GM19324 (cell line): ENCODE measurements around the gene TAF1A.
"Not testable (repeated sequence)": the region's sequence is repeated elsewhere in the genome, so short reads cannot be mapped to it uniquely, and the experiment has no call there.

Experiments
- ATAC-seq: cut with Tn5 transposase; IDR thresholded peaks from one replicate; pipeline ENCODE4 v1.9.1; 2021; ENCODE audit warnings: mild to moderate bottlenecking, moderate library complexity; ENCODE audit not compliant: unreplicated experiment, low FRiP score

The TAF1A gene

DNA sequence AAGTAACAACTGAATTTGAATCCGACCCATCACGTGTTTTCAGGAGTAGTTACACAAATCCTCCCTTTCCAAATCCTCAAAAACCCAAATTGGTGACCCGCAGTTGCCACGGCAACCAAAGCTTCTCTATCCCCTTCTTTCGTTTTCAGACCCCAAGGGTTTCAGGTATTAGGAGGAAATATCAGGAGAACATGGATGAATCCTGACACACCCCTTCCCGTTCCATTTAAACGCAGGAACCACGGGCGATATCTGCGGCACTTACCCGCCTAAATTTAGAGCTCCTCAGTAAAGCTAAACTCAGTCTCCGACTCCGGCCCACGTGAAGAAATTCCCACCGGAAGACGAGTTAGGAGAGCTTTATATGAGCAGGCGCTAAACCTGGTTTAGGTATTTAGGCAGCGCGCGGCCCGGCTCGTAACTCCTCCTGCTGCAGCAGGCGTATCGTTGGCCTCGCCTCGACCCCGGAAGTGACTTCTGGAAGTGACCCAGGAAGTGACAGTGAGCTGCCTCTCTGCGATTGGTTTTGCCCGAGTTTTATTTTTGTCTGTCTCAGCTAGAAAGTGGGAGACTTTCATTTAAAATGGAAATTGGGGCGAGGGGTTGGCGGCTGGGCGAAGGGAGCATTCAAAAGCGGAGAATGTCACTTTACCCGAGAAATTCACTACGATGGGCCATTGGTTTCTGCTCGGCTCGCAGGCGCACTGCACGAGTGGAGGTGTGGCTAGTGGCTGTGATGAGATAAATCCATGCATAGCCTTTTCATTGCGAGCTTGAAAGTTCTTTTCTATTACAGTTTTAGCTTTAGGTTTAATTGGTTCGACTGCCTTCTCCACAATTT is at the start of gene TAF1A:
TSS of gene TAF1A (minus strand) at position 472 of the 841 bp plus-strand sequence.
- peak; percentile 100 for ATAC-seq

DNA sequence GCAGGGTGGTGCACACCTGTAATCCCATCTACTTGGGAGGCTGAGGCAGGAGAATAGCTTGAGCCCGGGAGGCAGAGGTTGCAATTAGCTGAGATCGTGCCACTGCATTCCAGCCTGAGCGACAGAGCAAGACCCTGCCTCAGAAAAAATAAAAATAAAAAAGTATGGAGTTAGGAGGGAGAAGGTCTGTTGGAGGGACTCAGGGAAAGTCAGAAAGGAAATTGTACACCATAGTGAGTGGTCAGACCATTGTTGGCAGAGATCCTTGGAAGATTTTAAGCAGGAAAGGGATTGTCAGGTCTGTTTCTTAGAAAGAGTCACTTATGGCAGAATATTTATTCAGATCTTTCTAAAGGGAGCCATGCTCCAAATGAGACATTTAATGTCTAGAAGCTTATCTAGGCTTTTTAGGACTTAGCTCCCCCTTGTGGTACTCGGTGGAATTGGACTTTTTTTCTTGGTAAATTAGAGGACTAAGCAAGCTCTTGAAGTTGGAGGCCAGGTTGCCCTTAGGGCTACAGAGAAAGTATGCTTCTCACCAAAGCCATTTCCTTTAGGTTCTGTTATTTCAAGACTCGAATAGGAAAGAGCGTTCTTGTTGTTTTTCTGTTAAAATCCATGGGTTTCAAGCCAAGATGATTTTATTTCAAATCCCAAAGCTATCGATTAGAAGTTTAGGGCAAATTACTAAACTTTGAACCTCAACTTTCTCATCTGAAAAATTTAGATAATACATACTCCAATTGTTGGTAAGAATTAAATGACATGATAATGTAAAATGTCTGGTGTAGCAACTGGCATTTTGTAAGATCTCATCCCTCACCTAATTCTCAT is 44.7 kb upstream of the TAF1A start:
- ATAC-seq = peak; percentile 78

DNA sequence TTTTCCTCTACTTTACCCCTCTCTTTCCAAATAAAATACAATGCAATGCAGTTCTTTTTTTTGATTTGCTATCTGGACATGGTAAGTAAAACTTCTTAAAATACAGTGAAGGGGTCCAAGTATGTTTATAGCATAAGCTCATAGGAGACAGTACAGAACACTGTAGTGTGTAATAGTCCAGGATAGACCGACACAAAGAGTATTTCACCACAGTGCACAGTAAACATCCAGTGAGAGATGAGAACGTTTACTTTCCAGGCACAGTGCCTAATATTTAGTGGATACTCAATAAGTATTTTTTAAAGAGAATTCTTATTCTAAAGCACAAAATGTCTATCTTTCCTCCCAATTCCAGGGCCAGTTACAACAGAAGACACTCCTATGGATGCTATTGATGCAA is 43.0 kb upstream of the TAF1A start:
- ATAC-seq = no peak

DNA sequence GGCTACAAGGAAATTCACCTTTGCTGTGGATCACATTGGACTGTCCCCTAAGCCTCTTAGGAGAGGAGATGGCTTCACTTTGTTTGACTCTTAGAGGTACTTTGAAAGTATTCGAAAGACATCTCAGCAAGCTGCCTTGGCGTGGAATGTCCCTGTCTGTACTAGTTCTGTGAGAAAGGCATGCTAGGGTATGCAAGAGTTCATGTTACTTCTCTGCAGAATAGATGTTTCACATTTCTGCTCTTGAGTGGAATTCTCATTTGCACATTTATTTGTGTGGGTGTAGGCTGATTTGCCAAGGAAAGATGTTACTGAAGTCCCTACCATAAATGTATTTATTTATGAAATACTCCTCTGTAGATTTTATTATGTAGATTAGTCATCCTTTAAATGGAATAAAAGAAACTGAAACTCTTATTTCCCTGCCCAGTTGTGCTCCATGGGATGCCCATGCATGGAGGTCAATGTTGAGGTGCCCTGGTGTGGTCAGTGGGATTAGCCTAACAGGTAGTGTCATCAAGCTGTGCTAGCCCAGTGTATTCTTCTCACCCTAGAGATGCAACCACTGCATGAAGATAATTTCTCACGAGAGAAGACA is 42.0 kb upstream of the TAF1A start:
- no peak for ATAC-seq

DNA sequence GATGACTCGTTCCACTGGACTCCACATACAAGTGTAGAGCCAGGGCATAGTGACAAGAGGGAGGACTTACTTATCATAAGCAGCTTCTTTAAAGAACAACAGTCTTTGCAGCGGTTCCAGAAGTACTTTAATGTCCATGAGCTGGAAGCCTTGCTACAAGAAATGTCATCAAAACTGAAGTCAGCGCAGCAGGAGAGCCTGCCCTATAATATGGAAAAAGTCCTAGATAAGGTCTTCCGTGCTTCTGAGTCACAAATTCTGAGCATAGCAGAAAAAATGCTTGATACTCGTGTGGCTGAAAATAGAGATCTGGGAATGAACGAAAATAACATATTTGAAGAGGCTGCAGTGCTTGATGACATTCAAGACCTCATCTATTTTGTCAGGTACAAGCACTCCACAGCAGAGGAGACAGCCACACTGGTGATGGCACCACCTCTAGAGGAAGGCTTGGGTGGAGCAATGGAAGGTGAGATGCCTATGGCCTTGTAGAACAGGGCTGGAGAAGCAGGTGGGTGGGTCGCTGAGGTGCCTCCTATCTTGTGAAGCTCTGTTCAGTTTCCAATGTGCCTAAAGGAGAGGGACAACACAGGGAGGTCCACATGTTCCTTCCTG is 40.3 kb upstream of the TAF1A start:
- ATAC-seq = no peak

DNA sequence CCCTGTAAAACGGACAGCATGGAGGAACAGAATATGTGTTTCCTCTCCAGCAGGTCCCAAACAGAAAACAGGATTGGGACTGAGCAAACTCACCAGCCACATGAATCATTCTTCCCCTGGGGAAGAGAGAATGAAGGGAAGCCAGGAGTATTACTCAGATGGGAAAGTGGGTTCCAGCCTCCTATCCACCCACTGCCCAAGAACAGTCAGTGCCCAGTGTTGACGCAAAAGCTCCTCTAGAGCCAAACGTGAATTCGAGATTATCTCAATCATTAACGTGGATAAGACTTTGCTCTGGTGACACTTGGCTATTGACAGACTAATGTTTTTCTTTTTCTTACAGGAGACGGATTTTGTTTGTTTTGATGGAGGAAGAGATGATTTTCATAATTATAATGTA is 37.5 kb upstream of the TAF1A start:
- no peak for ATAC-seq

DNA sequence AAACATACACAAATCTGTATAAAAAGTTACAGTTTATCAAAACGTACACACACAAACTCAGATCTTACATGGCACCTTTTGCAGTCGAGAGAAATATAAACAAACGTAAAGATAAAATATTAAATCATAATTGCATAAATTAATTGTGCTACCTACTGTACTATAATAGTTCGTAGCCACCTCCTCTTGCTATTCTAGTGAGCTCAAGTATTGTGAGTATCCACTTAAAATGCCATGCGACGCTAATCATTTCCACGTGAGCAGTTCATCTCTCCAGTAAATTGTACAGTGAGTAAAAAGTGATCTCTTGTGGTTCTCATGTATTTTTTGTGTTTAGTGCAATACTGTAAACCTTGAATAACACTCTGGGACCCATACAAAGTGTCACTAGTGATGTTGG is 34.5 kb upstream of the TAF1A start:
- no peak for ATAC-seq

DNA sequence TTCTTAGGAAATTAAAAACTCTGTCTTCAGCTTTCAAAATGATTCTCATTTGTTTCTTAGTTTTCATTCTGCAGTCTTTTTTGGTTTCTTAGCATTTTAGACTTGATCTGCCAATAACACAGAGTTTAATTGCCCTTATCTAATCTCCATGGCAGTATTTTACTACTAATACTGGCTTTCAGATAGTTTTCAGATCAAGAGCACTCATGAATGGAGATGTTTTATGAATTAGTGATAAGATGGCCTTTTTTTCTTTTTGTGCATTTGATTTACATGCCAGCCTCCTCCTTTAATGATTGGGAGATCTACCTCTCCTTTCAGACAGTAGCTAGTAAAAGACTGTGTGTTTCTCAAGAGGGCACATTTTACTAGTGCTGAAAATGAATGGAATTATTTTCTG is 33.7 kb upstream of the TAF1A start:
- ATAC-seq = no peak

DNA sequence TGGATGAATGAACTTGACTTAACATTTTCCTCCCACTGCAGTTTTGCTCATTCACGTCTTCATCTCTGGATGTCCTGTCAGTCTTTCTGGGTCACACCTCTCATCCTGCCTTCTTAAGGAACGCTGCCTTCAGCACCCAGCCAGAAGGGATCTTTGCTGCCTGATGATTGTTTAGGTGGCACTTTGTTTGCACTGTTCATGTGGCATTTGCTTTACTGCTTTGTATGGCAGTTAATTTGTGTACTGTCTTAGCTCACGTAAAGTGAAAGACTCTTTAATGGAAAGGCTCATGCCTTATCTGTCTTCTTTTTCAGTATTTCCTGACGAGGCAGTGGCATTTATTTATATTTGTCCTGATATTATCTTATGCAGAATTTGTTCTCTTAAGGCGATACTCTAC is 33.0 kb upstream of the TAF1A start:
- no peak for ATAC-seq

DNA sequence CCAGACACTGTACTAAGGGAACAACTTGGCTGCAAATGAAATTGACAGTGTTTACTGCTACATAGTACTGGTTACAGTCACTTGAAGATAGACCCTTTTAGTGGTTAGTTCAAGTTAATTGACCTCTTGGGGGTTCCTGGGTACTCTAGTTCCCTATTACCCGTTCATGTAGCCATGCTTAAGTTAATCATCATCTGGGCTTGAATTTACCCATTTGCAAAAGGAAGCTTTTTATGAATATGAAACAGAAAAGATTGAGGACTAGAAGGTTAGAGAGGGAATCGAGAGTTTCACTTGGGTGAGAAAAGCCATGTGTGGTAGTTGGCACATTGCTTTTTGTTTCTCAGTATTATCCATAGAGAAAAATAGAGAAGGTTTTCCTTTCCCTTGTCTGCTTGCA is 30.8 kb upstream of the TAF1A start:
- peak; percentile 33 for ATAC-seq

DNA sequence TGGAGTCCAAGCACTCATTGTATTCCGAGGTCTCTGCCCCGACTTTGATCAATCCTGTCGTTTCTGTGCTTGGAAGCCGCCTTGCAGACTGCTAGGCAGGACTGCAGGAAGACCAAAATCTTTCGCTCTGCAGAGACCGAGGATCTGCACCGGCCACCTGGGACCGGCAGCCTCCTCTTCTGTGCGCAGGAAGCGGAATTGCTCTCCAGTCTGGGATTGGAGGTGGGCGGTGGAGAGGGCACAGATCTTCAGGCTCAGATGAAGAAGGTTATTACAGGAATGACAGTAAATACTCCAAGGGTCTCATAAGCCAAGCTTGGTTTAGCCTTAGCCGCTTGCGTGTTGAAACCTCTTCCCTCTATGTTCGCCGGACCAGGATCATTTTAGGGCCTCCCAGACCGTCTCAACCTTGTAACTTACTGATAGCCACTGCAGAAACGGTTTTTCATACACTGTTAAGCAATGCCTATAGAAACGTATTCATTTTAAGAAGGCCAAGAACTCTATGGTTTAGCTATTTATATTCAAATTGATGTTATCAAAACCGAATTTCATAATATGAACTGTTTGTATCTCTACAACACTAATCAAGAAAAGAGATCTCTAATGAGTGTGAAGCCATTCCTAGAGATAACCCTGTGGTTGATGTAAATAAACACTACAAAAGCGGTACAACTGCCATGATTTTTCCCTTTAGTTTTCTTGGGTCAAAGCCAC is 29.3 kb upstream of the TAF1A start:
- no peak for ATAC-seq

DNA sequence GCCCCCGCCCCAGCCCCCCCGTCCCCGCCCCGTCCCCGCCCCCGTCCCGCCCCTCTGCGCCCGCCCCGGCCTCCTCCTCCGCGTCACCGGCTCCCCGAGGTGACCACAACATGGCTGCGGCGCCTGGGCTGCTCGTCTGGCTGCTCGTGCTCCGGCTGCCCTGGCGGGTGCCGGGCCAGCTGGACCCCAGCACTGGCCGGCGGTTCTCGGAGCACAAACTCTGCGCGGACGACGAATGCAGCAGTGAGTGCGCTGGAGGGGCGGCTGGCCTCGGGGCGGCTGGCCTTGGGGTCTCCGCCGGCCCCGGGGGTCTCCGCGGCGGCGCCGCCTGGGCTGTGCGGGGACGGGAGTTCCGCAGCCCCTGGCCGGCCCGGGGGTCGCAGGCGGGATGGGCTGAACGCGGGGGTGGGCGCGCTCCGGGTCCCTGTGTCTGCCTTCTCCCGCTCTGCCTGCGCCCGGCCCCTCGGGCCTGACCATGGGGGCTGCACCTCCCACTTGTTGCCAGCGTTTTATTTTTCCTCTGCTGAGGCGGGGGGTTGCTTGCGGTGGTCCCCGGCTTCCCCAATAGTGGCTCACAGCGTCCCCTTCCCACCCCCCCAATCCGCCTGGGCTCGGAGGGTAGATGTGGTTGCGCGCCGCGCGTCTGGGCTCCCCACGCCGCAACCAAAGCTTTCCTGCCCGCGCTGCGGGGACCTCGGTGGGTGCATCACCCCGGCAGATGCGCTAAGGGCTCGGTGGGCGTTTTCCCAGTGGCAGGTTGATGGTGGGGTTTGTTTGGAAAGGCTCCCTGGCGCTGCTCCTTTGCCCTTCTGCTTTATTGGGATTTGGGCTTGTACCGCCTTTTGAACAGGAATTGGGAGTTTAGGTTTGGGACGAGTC is 28.5 kb upstream of the TAF1A start, which contains the start of gene MIA3:
TSS of gene MIA3 (plus strand) at position 97 of the 879 bp plus-strand sequence. CDS start at position 111, 14 bp downstream.
- ATAC-seq = peak; percentile 62

DNA sequence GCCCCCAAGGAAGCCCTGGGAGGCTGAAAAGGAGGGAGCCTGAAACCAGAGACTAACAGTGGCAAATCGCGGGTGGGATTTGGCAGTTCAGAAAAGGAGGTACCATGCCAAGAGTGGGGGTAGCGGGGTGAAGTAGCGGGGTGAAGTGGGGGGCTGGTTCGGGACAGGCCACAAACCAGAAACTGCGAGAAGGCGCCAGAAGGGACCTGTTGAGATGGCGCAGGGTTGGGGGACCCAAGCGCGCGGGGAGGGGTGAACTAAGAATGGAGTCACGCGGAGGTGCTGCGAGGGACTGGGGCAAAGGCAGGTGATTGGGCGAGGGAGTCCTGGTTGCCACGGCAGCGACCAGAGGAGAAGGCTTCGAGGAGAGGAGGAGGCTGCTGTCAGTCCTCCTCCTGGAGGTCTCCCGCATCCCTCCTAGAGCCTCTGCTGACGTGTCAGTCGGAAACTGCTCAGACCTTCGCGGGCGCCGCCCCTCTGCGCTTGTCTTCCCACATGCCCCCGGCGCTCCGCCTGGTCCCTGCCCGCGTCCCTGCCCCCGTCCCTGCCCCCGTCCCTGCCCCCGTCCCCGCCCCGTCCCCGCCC is 27.7 kb upstream of the TAF1A start:
- peak; percentile 91 for ATAC-seq

DNA sequence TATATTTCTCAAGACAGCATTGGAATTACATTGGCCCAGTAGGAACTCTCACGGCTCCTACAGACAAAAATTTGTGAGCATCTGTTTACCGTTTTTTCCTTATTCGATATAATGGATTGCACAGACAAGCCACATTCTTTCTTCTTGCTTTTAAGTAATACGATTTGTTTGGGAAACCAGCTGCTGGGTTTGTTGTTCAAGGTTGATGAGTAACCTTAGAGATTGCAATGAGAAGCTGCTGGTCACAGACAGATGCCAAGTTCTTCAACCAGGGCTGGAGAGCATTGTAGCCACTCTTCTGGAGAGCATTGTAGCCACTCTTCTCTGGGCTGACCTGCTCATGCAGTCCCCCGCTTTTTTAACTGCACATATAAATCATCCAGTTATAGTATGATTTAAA is 26.8 kb upstream of the TAF1A start:
- no peak for ATAC-seq

DNA sequence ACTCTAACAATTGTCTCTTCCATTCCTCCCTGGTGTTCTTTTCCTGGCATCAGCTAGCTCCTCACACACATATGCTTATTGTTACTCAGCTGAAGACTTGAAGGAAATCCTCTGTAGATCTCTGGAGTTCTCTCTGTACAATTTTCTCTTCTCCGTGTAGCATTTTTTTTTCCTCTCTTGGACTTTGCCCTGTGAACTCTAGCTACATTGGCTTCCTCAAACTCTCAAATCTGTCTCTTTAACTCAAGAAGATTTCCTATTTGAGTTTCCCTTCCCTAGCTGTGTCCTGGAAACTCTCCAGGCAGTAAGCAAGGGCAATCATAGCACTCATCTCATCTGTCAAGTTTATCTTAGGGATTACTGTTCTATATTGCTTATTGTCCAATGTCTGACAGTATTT is 23.9 kb upstream of the TAF1A start:
- no peak for ATAC-seq

DNA sequence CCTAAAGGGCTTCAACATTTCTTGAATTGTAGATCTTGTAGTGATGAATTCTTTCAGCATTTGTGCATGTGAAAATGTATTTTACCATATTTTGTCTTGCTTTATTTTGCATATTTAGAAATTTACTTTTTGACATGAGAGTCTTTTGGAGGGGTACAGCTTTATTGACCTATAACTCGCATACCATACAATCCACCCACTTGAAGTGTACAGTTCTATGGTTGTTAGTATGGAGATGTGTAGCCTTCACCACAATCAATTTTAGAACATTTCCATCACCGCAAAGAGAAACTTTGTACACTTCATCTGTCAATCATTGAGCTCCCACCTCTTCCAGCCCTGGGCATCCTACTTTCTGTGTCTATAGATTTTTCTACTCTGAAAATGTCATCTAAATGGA is 21.0 kb upstream of the TAF1A start:
- ATAC-seq = no peak

DNA sequence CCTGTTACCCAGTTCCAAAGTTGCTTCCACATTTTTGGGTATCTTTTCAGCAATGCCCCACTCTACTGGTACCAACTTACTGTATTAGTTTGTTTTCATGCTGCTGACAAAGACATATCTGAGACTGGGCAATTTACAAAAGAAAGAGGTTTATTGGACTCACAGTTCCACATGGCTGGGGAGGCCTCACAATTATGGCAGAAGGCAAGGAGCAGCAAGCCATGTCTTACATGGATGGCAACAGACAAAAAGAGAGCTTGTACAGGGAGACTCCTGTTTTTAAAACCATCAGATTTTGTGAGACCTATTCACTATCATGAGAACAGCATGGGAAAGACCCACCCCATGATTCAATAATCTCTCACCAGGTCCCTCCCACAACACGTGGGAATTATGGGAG is 19.4 kb upstream of the TAF1A start:
- ATAC-seq = not testable (repeated sequence)

DNA sequence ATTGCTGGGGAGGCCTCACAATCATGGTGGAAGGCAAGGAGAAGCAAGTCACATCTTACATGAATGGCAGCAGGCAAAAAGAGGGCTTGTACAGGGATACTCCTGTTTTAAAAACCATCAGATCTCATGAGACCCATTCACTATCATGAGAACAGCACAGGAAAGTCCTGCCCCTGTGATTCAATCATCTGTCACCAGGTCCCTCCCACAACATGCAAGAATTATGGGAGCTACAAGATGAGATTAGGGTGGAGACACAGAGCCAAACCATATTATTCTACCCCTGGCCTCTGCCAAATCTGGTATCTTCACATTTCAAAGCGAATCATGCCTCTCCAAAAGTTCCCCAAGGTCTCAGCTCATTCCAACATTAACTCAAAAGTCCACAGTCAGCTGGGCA is 17.0 kb upstream of the TAF1A start:
- ATAC-seq = no peak

DNA sequence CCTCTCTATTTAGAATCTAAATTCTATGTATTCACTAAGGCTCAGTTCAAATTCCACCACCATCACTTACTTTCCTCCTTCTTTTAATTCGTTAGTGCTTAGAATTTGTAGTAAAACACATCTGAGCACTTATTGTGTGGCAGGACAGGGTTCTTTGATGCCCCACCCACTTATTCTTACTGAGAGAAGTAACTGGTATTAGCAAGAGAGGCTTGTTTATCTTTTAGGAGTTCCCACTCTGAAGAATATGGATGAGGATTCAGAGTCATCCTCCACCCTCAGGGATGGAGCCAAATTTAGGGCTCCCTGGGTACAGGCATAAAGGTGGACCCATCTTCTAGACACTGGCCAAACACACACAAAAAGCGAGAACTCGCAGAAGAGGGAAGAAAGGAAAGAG is 11.5 kb upstream of the TAF1A start:
- ATAC-seq = no peak
